Hematopoietic multipotent progenitor cell treated with erythropoietin and hydrocortisone succinate and interleukin-3 and kit ligand, for 15 days (in vitro differentiated cells): ENCODE results near the gene ENTR1.
A peak's percentile ranks its signal among the peaks of the same experiment; 100 is the strongest.
"Not testable (repeated sequence)": the region's sequence is repeated elsewhere in the genome, so short reads cannot be mapped to it uniquely, and the experiment has no call there.

Source experiments
- DNase-seq: peaks from one replicate; pipeline ENCODE4 v3.0.0-alpha.2; 2015; ENCODE audit warnings: low spot score

The ENTR1 gene

DNA sequence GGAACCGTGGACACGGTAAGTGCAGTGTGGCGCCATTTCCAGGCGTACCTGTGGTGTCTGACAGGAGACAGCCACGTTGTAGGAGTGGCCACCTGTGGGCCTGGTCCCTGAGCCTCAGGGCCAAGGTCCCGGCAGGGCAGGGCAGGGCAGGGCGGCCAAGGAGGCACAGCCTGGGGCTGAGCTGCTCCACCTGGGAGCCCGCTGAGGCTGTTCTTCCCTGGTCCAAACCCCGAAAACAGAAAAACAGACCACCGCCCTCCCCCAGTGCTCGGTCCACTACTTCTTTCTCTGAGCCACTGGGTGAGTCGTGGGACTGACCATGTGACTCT lies 8.6 kb upstream of the ENTR1 start:
- DNase-seq, result no peak

DNA sequence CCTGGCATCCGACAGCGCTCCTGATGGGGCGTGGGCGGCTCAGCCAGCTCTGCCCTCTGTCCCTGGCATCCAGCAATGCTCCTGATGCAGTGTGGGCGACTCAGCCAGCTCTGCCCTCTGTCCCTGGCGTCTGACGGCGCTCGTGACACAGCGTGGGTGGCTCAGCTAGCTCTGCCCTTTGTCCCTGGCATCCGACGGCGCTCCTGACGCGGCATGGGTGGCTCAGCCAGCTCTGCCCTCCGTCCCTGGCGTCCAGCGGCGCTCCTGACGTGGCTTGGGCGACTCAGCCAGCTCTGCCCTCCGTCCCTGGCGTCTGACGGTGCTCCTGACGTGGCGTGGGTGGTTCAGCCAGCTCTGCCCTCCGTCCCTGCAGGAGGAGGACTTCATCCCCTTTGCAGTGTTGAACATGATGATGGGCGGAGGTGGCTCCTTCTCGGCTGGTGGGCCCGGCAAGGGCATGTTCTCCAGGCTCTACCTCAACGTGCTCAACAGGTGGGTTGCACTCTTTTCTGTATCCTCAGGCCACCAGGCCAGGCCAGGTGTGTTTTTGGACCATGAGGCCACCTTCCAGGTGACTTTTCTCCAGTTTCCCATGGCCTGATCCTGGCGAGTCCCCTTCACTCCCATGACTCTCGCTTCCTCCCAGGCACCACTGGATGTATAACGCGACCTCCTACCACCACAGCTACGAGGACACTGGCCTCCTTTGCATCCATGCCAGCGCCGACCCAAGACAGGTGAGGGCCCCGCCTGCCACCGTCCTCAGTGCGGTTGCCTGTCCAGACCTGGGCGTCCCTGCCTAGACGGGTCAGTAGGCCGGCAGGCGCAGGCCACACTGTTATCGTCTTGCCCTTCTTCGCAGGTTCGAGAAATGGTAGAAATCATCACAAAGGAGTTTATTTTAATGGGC lies 8.0 kb upstream of the ENTR1 start:
- DNase-seq, result no peak

GRCh38 chr9:136416914-136417313 lies 6.5 kb upstream of the ENTR1 start:
- no peak for DNase-seq

DNA sequence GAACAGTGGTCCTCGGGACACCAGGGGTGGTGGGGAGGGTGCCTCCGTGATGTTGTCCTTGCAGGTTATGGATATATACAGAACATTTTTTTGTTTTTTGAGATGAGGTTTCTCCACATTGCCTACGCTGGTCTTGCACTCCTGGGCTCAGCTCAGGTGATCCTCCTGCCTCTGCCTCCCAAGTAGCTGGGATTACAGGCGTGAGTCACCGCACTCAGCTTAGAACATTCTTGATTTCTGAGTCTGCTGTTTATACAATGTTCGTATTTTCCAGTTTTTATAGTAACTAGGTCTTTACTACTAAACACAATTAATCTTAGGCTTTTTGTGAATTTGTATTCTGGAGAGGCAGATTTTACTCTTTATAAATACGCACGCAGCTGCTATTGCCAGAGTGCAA lies 6.0 kb upstream of the ENTR1 start:
- DNase-seq, result no peak

DNA sequence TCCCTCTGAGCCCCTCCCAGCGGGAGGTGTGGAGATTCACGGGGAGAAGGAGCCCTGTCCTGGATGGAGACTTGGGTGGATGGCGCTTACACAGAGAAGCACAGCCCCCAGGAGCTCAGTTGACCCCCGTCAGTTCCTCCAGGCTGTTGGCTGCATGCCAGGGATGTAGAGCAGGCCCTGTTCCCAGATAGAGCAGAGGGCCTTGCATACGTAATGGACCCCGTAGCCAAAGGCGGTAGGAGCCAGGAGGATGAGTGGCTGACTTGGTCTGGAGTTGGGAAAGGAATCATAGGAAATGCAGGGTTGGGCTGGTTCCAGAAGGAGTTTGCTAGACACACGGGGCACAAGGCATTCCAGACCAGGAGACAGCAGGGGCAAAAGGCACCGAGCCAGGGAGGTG lies 2.5 kb upstream of the ENTR1 start:
- no peak for DNase-seq

- DNase-seq, result peak; percentile 23
Measured at GRCh38 chr9:136411378-136411777, 964 bp upstream of the ENTR1 start.

DNA sequence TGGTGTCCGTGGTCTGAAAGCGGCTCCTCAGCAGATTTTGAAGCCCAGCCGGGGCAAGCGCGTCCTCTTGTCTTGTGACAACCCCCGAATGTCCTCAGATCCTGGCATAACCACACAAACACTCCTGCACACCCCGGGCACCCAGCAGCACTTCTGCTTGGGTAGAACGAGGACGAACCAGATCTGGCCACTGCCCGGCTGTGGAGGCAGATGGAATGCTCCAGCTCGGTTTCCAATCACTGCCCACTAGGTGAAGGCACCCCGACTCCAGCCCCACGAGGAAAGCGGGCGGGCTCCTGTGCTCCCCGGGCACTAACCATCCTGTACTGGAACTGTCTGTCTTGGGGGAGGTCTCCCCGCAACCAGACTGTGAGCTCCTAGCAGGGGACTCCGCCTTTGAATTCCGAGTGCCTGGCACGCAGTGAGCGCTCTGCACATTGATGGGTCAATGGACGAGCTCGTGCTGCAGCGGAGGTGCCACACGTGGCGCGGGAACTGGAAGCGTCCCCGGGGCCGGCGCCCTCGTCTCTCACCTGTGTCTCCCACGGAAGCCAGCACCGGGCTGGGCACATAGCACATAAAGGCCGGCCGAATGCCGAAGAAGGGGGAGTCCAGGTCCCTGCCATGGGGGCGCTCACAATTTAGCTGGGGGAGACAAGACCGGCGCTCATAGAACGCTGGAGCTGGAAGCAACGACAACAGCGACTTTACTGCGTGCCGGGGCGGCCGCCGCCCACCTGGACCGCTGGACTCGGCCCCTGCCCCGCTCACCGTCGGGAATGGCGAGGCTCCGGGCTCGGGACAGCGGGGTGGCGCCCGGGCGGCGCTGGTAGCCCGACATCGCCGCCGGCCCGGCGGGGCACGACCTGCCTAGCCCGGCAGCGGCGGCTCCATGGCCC lies 608 bp downstream of the ENTR1 start:
- peak; percentile 16 for DNase-seq

- DNase-seq, result no peak
Measured at GRCh38 chr9:136407911-136408310, 2.5 kb downstream of the ENTR1 start.

DNA sequence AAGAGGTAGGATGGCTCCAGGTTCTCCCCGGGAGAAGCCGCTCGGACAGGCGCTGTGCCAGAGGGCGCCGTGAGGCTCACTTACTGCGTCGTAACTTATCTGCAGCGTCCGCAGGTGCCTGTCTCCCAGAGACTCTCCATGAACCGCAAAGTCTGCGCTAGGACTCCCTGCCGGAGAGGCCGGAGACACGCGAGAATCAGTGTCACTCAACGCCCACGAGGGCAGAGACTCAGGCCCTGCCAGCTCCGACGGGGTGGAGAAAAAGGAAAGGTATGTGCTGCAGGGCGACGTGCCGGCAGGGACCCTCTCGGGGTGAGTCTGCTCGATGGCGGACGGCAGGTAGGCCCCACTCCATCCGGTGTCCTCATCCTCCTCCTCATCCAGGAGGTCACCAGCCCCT lies 3.4 kb downstream of the ENTR1 start:
- DNase-seq, result not testable (repeated sequence)

- not testable (repeated sequence) for DNase-seq
Measured at GRCh38 chr9:136405904-136406303, 4.5 kb downstream of the ENTR1 start.

- DNase-seq, result no peak
Measured at GRCh38 chr9:136405481-136405880, 4.9 kb downstream of the ENTR1 start.

DNA sequence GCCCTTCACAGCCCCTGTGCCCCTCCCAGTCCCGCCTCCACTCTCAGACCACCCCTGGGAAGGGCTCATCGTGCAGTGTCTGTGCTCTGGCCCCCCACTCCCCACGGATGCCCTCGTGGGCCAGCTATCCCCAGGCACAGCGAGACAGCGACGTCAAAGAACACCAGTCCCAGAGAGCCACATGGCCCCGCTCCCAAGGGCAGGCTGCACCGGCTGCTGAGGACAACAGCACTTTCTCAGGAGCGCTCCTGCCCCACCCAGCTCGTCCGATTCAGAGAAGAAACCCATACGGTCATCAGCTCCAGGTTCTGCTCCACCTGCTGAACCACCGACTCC lies 5.6 kb downstream of the ENTR1 start:
- DNase-seq, result no peak

- no peak for DNase-seq
Measured at GRCh38 chr9:136403915-136404800, 6.3 kb downstream of the ENTR1 start.

GRCh38 chr9:136403538-136403914 lies 6.9 kb downstream of the ENTR1 start:
- no peak for DNase-seq

GRCh38 chr9:136402067-136402466 lies 8.3 kb downstream of the ENTR1 start:
- no peak for DNase-seq

GRCh38 chr9:136401173-136401922 lies 9.1 kb downstream of the ENTR1 start:
- DNase-seq, result no peak

DNA sequence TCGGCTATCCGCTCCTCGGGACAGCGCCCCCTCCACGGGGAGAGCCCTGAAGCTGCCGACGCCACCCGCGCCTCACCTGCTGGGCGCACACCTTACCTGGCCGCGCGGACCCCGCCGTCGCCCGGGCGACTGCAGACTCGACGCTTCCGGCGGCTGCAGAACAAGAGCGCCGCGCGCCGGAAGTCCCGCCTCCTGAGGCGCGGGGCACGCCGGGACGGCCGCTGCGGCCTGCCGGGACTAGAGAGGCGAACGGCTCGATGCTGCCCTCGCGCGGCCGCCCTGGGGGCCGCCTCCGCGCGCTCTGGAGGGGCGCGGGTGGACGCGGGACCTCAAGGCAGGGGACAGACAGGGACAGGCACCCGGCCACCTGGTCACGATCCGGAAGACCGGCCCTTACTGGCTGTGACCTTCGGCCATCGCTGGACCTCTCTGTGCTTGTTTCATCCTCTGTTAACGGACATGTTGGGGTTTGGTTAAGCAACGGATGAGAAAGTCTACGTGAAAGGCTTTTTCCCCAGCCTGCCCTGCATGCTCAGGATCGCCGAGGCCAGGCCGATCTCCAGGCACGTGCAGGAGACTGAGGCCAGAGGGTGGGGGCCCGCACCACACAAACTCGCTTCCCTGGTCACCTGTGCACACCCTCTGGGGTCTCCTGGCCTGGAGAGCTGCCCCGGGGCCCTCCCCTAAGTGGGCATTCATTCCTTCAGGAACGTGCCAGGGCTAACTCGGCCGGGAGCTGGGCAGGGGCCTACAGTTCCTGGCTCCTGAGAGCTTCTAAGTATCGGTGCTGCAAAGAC lies 10.2 kb downstream of the ENTR1 start, which contains the start of gene SNAPC4:
Gene SNAPC4, minus strand, starts transcription at position 133 of the 797 bp plus-strand sequence. CDS start 1,742 bp downstream, outside the sequence.
- peak; percentile 90 for DNase-seq

DNA sequence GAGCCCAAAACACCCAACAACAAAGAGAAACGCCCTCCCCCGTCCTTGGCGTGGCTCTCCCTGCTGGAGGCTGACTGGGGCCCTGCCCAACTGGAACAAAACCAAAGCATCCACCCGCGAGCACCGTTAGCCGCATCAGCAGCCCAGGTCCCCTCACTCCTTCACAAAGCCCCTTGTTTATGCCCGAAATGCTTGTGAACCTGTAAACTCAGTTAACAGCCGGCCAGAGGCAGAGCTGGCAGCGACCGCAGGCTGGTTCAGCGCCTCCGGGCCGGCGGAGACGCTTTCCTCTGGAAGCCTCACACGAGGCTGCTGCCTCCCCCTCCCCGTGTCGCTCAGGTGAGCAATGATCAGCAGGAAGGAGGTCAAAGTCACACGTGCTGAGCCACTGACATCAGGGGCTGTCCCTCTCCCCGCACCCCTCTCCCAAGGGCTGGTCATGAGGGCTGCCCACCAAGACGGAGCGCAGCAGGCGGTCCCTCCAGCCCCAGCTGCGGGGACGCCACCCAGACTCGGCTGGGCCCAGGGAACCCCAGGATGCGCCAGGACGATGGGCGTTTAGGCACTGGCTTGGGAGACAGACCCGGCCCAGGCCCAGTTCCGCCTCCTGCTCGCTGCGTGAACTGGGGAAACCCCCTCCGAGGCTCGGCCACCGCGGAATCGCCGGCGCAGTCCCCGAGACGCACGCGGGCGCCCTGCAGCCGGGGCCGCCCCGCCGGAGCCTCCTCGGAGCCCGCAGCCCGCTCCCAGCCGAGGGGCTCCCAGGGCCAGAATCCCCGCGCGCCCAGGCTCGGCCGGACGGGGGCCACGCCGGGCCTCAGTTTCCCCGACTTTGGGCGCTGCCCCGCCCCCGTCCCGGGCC lies 11.0 kb downstream of the ENTR1 start:
- DNase-seq, result peak; percentile 23

DNA sequence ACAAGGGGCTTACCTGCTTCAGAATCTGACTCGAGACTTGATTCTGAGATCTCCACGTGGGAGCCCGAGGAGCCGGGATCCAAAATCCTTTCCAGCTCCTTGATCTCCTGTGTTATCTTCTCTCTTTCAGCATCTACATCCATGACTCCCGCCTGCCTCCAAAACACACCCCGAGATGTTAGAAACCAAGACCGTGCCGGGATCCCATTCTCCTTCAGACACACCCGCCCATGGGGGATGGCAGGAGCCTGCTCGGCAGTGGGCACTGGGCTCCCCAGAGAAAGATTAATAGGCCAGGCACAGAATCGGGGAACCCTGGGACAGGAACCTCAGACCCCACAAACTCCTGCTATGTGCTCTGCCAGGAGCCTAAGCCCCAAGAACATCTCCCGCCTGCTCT lies 12.1 kb downstream of the ENTR1 start:
- DNase-seq, result no peak

- no peak for DNase-seq
Measured at GRCh38 chr9:136397643-136398042, 12.8 kb downstream of the ENTR1 start.
